Caki2 (cell line): ENCODE data around the gene CPSF4L. TPM values are rescaled to one million over a fixed set of nuclear protein-coding genes. Genes with fewer than 3 reads are reported as not detected.

Experiments
- DNase-seq: peaks from one replicate; pipeline ENCODE4 v3.0.0-alpha.2; 2015; ENCODE audit warnings: low read depth
- in situ Hi-C: cut with HindIII; loops from 2 replicates; pipeline ENCODE4 v1.10.0; 2016; ENCODE audit warnings: low sequenced_read_pairs, low pct_unique_long_range_greater_than_20kb, mixed read lengths
- total RNA-seq: library from RNA; depleted of rRNA; stranded (reverse); fragments of >200 nt; shearing (Covaris generic); gene quantifications from 2 replicates; pipeline ENCODE4 v1.2.3, GENCODE V29; 2014; ENCODE audit warnings: low replicate concordance

Gene CPSF4L
- total RNA-seq, 1 experiment from 2014 or later = not detected

DNA sequence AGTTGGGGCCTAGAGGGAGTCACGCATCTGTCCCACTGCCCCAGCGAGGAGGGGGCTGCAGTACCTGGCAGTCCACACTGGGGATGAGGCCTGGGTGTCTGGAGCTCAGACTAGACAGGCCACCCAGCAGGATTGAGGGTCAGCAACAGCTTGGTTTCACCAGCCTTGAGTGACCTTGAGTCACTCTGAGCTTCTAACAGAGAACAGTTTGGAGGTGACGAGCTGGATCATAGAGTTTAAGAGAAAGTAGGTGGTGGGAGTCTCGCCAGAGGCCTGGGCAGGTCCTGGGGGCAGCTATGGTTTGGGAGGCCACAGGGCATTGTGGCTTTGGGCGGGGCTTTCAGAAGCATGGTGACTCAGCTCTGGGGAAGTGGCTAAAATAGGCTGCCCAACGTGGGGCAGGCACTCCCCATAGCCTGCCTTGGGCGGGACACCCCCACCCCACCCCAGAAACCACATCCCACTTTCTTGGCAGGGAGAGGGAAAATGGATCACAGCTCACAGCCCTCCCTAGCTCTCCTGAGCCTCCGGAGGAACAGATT lies 29.7 kb upstream of the CPSF4L start:
- in situ Hi-C loops = no loop called here

DNA sequence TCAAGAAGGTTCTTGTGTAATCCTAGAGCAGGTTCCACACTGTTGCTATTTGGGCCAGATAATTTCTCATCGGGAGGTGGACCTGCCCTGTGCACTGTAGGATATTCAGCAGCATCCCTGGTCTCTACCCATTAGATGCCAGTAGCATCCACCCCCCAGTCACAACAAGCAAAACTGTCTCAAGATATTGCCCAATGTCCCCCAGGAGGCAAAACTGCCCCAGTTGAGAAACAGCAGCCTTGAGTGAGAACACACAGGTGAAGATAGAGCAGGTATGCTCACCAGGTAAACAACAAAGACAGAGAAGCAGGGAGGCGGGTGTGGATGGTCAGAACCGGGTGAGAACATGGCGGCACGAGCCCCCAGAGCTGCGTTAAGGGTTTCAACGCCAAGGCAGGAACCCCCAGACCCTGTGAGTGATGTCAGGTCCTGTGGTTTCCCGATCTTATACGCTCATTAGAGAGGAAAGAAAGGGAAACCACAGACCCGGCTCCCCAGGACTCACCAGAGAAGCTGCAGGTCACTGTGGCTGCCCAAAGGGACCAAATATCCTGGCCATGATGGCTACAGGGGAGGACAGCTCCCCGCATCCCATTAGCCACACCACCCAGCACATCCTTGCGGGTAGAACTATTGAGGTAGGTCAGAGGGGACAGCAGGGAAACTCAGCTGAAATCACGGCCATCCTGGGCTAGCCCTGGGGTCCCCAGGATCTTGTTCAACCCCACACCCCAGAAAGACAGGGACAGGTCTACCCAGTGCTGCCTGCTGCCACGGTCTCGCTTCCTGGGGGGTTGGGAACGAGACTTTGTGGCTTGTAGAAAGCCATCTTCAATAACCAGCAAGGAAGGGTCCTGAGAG lies 28.9 kb upstream of the CPSF4L start:
- in situ Hi-C loops = no loop called here
- no peak for DNase-seq

More for the DNA sequence above, 29.7 kb upstream of the CPSF4L start:
- DNase-seq = peak; percentile 86

- no peak for DNase-seq
- in situ Hi-C loops = no loop called here
Measured at GRCh38 chr17:73289549-73290254, 28.0 kb upstream of the CPSF4L start.

GRCh38 chr17:73288534-73289302 lies 27.0 kb upstream of the CPSF4L start:
- DNase-seq = peak; percentile 61
- in situ Hi-C loops = no loop called here

DNA sequence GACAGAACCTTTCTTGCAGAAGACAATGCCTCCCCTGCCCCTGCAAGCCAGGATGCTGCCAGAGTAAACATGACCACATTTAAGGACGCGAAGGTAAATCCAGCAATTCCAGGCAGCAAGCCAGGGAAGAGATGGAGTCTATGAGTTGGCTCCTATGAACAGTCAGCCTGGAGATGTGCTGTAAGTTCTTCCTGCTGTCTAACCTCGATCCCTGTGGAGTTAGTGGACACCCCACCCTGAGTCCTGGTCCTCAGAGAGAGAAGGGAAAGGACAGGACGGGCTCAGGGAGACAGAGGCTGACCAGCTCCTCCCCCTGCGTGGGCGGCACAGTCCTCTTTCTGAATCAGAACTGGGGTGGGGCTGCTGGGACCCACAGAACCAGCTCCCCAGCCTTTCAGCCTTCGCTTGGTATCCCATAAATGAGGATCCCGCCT lies 25.2 kb upstream of the CPSF4L start:
- DNase-seq = no peak
- in situ Hi-C loops = no loop called here

- DNase-seq = no peak
- in situ Hi-C loops = no loop called here
Measured at GRCh38 chr17:73285916-73286862, 24.5 kb upstream of the CPSF4L start.

GRCh38 chr17:73285603-73285908 lies 23.9 kb upstream of the CPSF4L start:
- no peak for DNase-seq
- in situ Hi-C loops = no loop called here

DNA sequence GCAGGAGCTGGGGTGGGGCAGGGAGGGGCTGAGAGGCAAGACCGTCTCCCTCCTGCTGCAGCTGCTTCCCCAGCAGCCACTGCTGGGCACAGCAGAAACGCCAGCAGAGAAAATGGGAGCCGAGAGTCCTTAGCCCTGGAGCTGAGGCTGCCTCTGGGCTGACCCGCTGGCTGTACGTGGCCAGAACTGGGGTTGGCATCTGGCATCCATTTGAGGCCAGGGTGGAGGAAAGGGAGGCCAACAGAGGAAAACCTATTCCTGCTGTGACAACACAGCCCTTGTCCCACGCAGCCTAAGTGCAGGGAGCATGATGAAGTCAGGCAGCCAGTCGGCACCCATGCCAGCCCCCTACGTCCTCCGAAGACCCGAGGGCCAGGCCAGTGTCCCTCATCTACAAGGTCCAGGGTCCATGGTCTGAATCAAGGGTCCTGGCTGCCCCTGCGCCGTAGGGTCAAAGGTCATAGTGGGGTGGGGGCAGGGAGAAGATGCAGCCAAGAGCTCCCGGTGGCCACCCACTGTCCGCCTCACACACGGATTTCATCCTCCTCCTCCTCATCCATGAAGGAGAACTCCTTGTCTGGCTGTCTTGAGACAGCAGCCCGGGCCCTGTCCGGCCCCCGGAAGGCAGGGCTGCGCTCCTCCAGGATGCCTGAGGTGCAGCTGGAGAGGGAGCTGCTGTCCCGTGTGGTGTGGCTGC lies 23.4 kb upstream of the CPSF4L start:
- no peak for DNase-seq
- in situ Hi-C loops = no loop called here

DNA sequence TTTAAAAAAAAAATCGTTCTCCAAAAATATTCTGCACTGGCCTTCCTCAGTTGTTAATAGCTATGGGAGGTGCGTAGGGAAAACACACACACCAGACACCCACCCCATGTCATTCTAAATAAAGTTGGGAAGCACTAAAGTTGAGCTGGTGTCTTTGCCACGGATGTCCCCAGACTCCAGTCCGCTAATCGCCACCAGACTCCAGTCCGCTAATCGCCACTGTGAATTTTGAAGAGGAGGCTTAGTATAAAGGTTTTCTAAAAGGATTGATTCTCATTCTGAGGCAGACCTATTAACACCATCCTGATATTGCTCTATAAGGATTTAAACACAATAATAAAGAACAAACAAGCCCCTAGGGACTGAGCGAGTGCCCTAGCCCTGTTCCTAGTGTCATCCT lies 22.7 kb upstream of the CPSF4L start:
- no peak for DNase-seq
- in situ Hi-C loops = no loop called here

- in situ Hi-C loops = no loop called here
- DNase-seq = no peak
Measured at GRCh38 chr17:73283841-73284282, 22.2 kb upstream of the CPSF4L start.

- in situ Hi-C loops = no loop called here
- no peak for DNase-seq
Measured at GRCh38 chr17:73283250-73283649, 21.6 kb upstream of the CPSF4L start.

- no peak for DNase-seq
- in situ Hi-C loops = no loop called here
Measured at GRCh38 chr17:73282629-73283028, 20.9 kb upstream of the CPSF4L start.

GRCh38 chr17:73281928-73282327 lies 20.2 kb upstream of the CPSF4L start:
- in situ Hi-C loops = no loop called here
- DNase-seq = no peak

DNA sequence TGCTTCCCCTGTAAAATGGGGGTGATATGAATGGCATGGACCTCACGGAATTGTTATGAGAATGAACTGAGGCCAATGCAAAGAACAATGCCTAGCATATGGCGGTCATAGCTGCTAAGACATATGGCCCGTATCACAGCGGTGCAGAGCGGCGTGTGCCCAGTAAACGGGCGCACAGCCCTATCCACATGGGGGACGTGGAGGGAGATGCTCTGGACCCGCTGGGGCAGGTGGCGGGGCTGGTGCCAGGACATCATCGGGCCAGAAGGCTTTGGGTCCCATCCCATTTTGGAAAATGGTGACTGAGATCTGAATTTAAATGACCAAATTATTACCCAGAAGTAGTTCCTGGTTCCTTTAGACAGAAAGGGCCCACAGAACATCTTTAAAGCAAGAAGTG lies 18.5 kb upstream of the CPSF4L start:
- in situ Hi-C loops = no loop called here
- no peak for DNase-seq

DNA sequence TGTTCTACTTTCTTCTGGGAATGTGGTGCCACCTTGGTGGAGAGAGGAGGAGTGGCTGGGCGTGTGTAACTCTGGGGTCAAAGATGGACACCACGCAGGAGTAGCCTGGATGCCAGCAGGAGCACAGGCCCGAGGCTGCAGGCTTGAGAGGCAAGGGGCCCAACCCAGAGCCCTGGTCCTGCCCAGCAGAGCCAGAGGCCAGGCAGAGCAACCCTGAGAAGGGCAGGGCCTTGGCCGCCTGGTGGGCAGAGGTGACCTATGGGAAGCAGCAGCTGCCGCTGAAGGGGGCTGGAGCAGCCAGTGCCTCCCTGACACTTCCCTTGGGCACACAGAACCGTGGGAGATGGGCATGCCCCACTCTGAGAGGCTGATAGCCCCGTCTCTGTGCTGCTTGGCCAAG lies 18.0 kb upstream of the CPSF4L start:
- in situ Hi-C loops = no loop called here
- DNase-seq = no peak

DNA sequence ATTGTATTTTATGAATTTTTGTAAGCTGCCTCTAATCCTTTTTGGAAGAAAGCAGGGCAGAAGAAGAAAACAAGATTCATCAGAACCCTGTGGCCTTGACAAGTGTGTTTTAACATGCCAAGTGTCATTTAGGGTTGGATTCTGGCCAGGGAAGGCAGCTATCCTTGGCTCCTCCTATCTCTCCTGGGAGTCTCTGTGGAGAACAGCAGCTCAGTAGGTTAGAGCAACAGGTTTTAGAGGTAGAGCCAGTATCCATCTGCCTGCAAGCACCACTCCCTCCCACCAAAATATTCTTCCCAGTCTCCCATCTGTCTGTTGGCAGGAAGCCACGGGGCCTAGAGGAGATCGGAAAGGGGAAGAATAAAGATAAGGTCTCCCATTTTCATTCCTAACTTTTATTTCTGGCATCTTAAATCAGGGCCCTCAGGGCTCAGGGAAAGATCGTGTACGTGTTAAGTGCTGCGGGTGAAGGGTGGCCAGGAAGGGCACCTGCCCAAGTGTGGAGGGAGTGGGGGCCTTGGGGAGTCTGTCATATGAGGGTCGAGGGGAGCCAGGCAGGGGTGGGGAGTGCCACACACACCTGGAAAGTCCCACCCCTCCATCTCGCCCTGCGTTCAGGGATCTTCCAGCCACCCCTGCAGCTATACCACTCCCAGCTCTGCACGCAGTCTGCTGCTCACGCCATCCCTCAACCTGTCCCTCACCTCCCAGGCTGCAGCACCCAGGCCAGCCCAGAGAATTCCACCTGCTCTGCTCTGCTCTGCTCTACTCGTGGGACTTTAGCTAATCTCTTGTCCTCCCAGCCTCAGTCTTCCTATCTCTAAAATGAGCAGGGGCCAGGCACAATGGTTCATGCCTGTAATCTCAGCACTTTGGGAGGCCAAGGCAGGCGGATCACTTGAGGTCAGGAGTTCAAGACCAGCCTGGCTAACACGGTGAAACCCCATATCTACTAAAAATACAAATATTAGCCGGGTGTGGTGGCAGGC lies 17.1 kb upstream of the CPSF4L start:
- in situ Hi-C loops = no loop called here
- DNase-seq = no peak
